OCI-LY1 (cell line): ENCODE results near the gene TMED8.

Source experiments
- H2AFZ ChIP-seq: fragments of 200-600 bp; sonication (generic), shearing (Covaris generic); 2 replicates; pipeline ENCODE4 v1.6.0; 2014; ENCODE audit warnings: antibody characterized with exemption, mild to moderate bottlenecking, low read length
- H3F3A ChIP-seq: fragments of 200-600 bp; sonication (generic), shearing (Covaris generic); 2 replicates; pipeline ENCODE4 v1.6.0; 2014; ENCODE audit warnings: mild to moderate bottlenecking, antibody characterized with exemption, low read length, moderate library complexity; ENCODE audit not compliant: insufficient read depth
- H3K27ac ChIP-seq: fragments of 200-600 bp; sonication (generic); 2 replicates; pipeline ENCODE4 v1.5.1; 2014; ENCODE audit warnings: low read length, mixed run types, mild to moderate bottlenecking, low read depth; ENCODE audit not compliant: poor library complexity, severe bottlenecking
- H3K27me3 ChIP-seq: fragments of 200-600 bp; sonication (generic); 2 replicates; pipeline ENCODE4 v1.6.0; 2014; ENCODE audit warnings: antibody characterized with exemption, mild to moderate bottlenecking, low read length, moderate library complexity; ENCODE audit not compliant: insufficient read depth
- H3K36me3 ChIP-seq: fragments of 200-600 bp; sonication (generic); 2 replicates; pipeline ENCODE4 v1.6.1; 2014; ENCODE audit warnings: mild to moderate bottlenecking, antibody characterized with exemption, low read length, moderate library complexity, mixed read lengths; ENCODE audit not compliant: insufficient read depth
- H3K4me1 ChIP-seq: fragments of 200-600 bp; sonication (generic); 2 replicates; pipeline ENCODE4 v1.5.1; 2014; ENCODE audit warnings: mild to moderate bottlenecking, low read length, moderate library complexity; ENCODE audit not compliant: insufficient read depth, severe bottlenecking
- H3K4me2 ChIP-seq: fragments of 200-600 bp; sonication (generic), shearing (Covaris generic); 2 replicates; pipeline ENCODE4 v1.6.1; 2014; ENCODE audit warnings: low read length
- H3K4me3 ChIP-seq: fragments of 200-600 bp; sonication (generic); 2 replicates; pipeline ENCODE4 v1.5.1; 2014; ENCODE audit warnings: low read length, low read depth, mild to moderate bottlenecking, mixed read lengths; ENCODE audit not compliant: poor library complexity, severe bottlenecking
- H3K79me2 ChIP-seq: fragments of 200-600 bp; shearing (Covaris generic); 2 replicates; pipeline ENCODE4 v1.6.1; 2016; ENCODE audit warnings: mixed run types, low read length, mixed read lengths; ENCODE audit not compliant: insufficient read depth
- H3K9ac ChIP-seq: fragments of 200-600 bp; sonication (generic), shearing (Covaris generic); 2 replicates; pipeline ENCODE4 v1.6.1; 2014; ENCODE audit warnings: mild to moderate bottlenecking, low read length, mixed read lengths
- H3K9me2 ChIP-seq: fragments of 200-600 bp; sonication (generic), shearing (Covaris generic); 2 replicates; pipeline ENCODE4 v1.6.1; 2014; ENCODE audit warnings: low read depth, mild to moderate bottlenecking, low read length, mixed read lengths
- H3K9me3 ChIP-seq: fragments of 200-600 bp; shearing (Covaris generic); 2 replicates; pipeline ENCODE4 v1.6.1; 2014; ENCODE audit warnings: low read length, mixed read lengths
- H4K20me1 ChIP-seq: fragments of 200-600 bp; sonication (generic), shearing (Covaris generic); 2 replicates; pipeline ENCODE4 v1.6.0; 2016; ENCODE audit warnings: mild to moderate bottlenecking, low read length; ENCODE audit not compliant: insufficient read depth
- EZH2 ChIP-seq: fragments of 200-600 bp; sonication (generic), shearing (Covaris generic); IDR thresholded peaks from 2 replicates; pipeline ENCODE4 v1.8.0; 2017; ENCODE audit warnings: borderline replicate concordance, mixed run types, mild to moderate bottlenecking, antibody characterized with exemption, low read length, moderate library complexity, mixed read lengths
- TF ChIP-seq, protein P1 (sequence below): fragments of 200-600 bp; sonication (generic), shearing (Covaris generic); IDR thresholded peaks from 2 replicates; pipeline ENCODE4 v1.5.1; 2017; ENCODE audit warnings: mild to moderate bottlenecking, antibody characterized with exemption, low read length, moderate library complexity, mixed read lengths

Gene TMED8

GRCh38 chr14:77301103-77301502, 75.8 kb downstream of the TMED8 start:
- Histone ChIP-seq H3K4me3 (no peak overlapping the region), H2AFZ (no peak overlapping the region), H3K36me3 (no peaks in the 10 kb centered on the region), H3K9me2 (no peaks in the 10 kb centered on the region), H3K9me3 (no peaks in the 10 kb centered on the region), H3K4me2 (no peak overlapping the region), H3K79me2 (no peaks in the 10 kb centered on the region), H3K4me1 (no peaks in the 10 kb centered on the region), H4K20me1 (no peaks in the 10 kb centered on the region), H3K9ac (no peak overlapping the region), H3K27me3 (no peaks in the 10 kb centered on the region), H3F3A (no peaks in the 10 kb centered on the region), H3K27ac (no peak overlapping the region)
- TF ChIP-seq, protein P1, sequence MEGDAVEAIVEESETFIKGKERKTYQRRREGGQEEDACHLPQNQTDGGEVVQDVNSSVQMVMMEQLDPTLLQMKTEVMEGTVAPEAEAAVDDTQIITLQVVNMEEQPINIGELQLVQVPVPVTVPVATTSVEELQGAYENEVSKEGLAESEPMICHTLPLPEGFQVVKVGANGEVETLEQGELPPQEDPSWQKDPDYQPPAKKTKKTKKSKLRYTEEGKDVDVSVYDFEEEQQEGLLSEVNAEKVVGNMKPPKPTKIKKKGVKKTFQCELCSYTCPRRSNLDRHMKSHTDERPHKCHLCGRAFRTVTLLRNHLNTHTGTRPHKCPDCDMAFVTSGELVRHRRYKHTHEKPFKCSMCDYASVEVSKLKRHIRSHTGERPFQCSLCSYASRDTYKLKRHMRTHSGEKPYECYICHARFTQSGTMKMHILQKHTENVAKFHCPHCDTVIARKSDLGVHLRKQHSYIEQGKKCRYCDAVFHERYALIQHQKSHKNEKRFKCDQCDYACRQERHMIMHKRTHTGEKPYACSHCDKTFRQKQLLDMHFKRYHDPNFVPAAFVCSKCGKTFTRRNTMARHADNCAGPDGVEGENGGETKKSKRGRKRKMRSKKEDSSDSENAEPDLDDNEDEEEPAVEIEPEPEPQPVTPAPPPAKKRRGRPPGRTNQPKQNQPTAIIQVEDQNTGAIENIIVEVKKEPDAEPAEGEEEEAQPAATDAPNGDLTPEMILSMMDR: peak; percentile 98
- TF ChIP-seq EZH2: no peak

DNA sequence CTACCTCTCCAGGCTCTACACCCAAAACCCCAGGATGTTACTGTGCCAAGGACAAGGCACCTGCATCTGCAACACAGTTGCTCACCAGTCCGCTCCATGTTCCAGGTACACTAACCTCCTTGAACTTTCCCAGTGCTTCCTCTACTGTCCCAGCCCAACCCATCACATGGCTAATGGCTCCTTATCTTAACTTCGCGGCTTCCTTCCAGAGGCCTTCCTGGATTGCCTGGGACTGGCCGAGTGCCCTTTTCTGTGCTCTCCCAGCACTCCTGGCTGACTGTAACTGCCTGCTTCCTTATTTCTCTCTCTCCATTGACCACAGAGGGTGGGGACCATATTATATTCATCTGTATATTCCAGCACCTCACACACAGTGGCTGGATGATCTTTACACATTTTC, 77.1 kb downstream of the TMED8 start:
- Histone ChIP-seq H3K27me3 (no peaks in the 10 kb centered on the region), H3K27ac (no peak overlapping the region), H3K79me2 (no peaks in the 10 kb centered on the region), H3K9me2 (no peaks in the 10 kb centered on the region), H2AFZ (no peak overlapping the region), H3F3A (no peaks in the 10 kb centered on the region), H3K4me3 (no peak overlapping the region), H3K4me1 (no peaks in the 10 kb centered on the region), H3K36me3 (no peaks in the 10 kb centered on the region), H4K20me1 (no peaks in the 10 kb centered on the region), H3K9ac (no peak overlapping the region), H3K9me3 (no peaks in the 10 kb centered on the region), H3K4me2 (no peak overlapping the region)
- TF ChIP-seq EZH2: no peak
- TF ChIP-seq, protein P1: no peak

DNA sequence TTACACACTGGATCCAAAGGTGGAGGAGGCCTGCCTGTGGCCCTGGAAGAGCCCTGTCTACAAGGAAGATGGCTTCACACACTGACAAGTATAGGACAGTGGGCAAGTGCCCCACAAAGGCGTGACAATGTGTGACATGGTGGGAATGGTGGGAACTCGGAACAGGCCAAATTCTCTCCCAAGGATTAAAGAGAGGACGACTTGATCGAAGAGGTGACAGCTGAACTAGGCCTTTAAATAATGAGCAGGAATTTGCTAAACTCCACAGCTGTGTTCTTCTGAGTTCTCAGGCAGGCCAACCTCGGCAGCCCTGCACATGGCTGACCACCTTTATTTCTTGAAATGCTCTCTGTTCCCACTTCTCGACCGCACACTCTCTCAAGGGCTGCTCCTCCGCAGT, 80.0 kb downstream of the TMED8 start:
- H3K9me2 ChIP-seq: no peaks in the 10 kb centered on the region
- TF ChIP-seq, protein P1: no peak
- no peak for TF ChIP-seq EZH2
- no peak overlapping the region for H2AFZ ChIP-seq
- H3K27me3 ChIP-seq: no peaks in the 10 kb centered on the region
- H3K36me3 ChIP-seq: peaks cover 6% of the 10 kb centered on the region; the same call in 1 of the 2 replicates
- H4K20me1 ChIP-seq: no peaks in the 10 kb centered on the region
- H3K4me2 ChIP-seq: no peak overlapping the region
- H3F3A ChIP-seq: no peaks in the 10 kb centered on the region
- H3K4me3 ChIP-seq: no peak overlapping the region
- no peak overlapping the region for H3K9ac ChIP-seq
- H3K4me1 ChIP-seq: no peaks in the 10 kb centered on the region
- no peak overlapping the region for H3K27ac ChIP-seq
- H3K9me3 ChIP-seq: no peaks in the 10 kb centered on the region
- H3K79me2 ChIP-seq: no peaks in the 10 kb centered on the region
